A549 (cell line): ENCODE data around the gene RPL22.

ENCODE experiments used
- CEBPB ChIP-seq, 2 experiments: fragments of >200 bp in 1 of 2; sonication (Bioruptor Twin) in 1 of 2; formaldehyde crosslinking in 1 of 2; IDR thresholded peaks; 2 replicates each; pipeline ENCODE4 v1.6.1; 2012 to 2016
- CTCF ChIP-seq: fragments of >200 bp; sonication (Bioruptor Twin); formaldehyde crosslinking; IDR thresholded peaks from 3 replicates; pipeline ENCODE4 v1.5.1; 2016
- HES2 ChIP-seq: fragments of >200 bp; sonication (Bioruptor Twin); formaldehyde crosslinking; IDR thresholded peaks from 2 replicates; pipeline ENCODE4 v1.6.1; 2016
- HMGXB4 ChIP-seq: fragments of 250-450 bp; sonication (Bioruptor Pico); IDR thresholded peaks from 2 replicates; pipeline ENCODE4 v1.5.0; 2021; ENCODE audit warnings: mild to moderate bottlenecking, moderate library complexity, borderline replicate concordance
- MAX ChIP-seq: IDR thresholded peaks from 2 replicates; pipeline ENCODE4 v1.6.1; 2012
- POLR2A ChIP-seq: IDR thresholded peaks from 2 replicates; pipeline ENCODE4 v1.6.1; 2012; ENCODE audit warnings: mild to moderate bottlenecking, low read length
- REST ChIP-seq: fragments of 200-600 bp; sonication (generic); IDR thresholded peaks from 2 replicates; pipeline ENCODE4 v1.6.1; 2016; ENCODE audit warnings: antibody characterized with exemption, mild to moderate bottlenecking, moderate library complexity
- RFX5 ChIP-seq: fragments of 450-650 bp; IDR thresholded peaks from 2 replicates; pipeline ENCODE4 v1.7.1; 2014; ENCODE audit warnings: antibody characterized with exemption, mild to moderate bottlenecking, moderate library complexity
- SMC3 ChIP-seq: fragments of >200 bp; sonication (Bioruptor Twin); formaldehyde crosslinking; IDR thresholded peaks from 3 replicates; pipeline ENCODE4 v1.6.1; 2018; ENCODE audit warnings: inconsistent platforms
- TF ChIP-seq, protein P1 (sequence below): fragments of >200 bp; sonication (Bioruptor Twin); formaldehyde crosslinking; IDR thresholded peaks from 3 replicates; pipeline ENCODE4 v1.6.1; 2016

- TF ChIP-seq CEBPB (IDR thresholded peaks at IDR 0.05) = no peak
- no peak for TF ChIP-seq MAX
- no peak for TF ChIP-seq CTCF
- TF ChIP-seq, protein P1, sequence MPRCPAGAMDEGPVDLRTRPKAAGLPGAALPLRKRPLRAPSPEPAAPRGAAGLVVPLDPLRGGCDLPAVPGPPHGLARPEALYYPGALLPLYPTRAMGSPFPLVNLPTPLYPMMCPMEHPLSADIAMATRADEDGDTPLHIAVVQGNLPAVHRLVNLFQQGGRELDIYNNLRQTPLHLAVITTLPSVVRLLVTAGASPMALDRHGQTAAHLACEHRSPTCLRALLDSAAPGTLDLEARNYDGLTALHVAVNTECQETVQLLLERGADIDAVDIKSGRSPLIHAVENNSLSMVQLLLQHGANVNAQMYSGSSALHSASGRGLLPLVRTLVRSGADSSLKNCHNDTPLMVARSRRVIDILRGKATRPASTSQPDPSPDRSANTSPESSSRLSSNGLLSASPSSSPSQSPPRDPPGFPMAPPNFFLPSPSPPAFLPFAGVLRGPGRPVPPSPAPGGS = no peak
- no peak for TF ChIP-seq POLR2A
- TF ChIP-seq RFX5 = no peak
- no peak for TF ChIP-seq REST
- TF ChIP-seq SMC3 = no peak
- no peak for TF ChIP-seq HMGXB4 (CRISPR knock-in tag)
- TF ChIP-seq HES2 = no peak
These were observed 44.6 kb upstream of the RPL22 start, which contains the start of gene HES3 for GRCh38 chr1:6243993-6244392.
